ENCODE results near the gene NPPC. TPM values are rescaled to one million over a fixed set of nuclear protein-coding genes. Genes with fewer than 3 reads are reported as not detected.

The NPPC gene
- total RNA-seq, 2 experiments from 2014 or later: not detected

- Histone ChIP-seq H3K4me2 (ENCODE audit: low read length) (peak overlapping the region; percentile 20; the same call in 1 of the 2 replicates), H3K27ac (ENCODE audit: low read depth, low read length, poor library complexity, severe bottlenecking) (no peak overlapping the region), H3K36me3 (ENCODE audit: insufficient read depth, low read length) (no peaks in the 10 kb centered on the region), H3K9me3 (ENCODE audit: low read length) (no peaks in the 10 kb centered on the region), H3K4me3 (ENCODE audit: low read depth, low read length, poor library complexity, severe bottlenecking) (no peak overlapping the region), H3K9me2 (ENCODE audit: insufficient read depth, low read length) (no peaks in the 10 kb centered on the region), H4K20me1 (ENCODE audit: insufficient read depth, low read length) (no peaks in the 10 kb centered on the region), H2AFZ (ENCODE audit: low read length) (no peak overlapping the region), H3K4me1 (ENCODE audit: insufficient read depth, low read length, poor library complexity, severe bottlenecking) (peaks cover 19% of the 10 kb centered on the region), H3K79me2 (ENCODE audit: insufficient read depth, low read depth, low read length) (no peaks in the 10 kb centered on the region)
- intact Hi-C loops (cut with micrococcal nuclease; ENCODE audit: unreplicated experiment): no loop called here
- ChIA-PET POLR2A (interaction anchor here (1.0 kb wide), 1 partner anchor 204 kb away, joined by 3 read pairs; no protein-coding TSS in a partner anchor), CTCF (ENCODE audit: unreplicated experiment) (interaction anchor here (0.6 kb wide), 1 partner anchor 607 kb away, joined by 3 read pairs; no protein-coding TSS in a partner anchor)
- no TSS peak for BruUV-seq (replicated peaks)
- TF ChIP-seq EZH2phosphoT487 (IDR thresholded peaks at IDR 0.05; ENCODE audit: borderline replicate concordance, low read depth, low read length) (no peak), CTCF (conservative IDR thresholded peaks at IDR 0.05; ENCODE audit: low read length) (peak; percentile 61; the same call in 1 of the 2 replicates)
- peak; percentile 49 for DNase-seq (ENCODE audit: low spot score)
Observed at GRCh38 chr2:231932985-231933915, 7.1 kb upstream of the NPPC start.

GRCh38 chr2:231932711-231932970, 6.4 kb upstream of the NPPC start:
- Histone ChIP-seq H2AFZ (ENCODE audit: low read length) (no peak overlapping the region), H4K20me1 (ENCODE audit: insufficient read depth, low read length) (no peaks in the 10 kb centered on the region), H3K9me3 (ENCODE audit: low read length) (no peaks in the 10 kb centered on the region), H3K79me2 (ENCODE audit: insufficient read depth, low read depth, low read length) (no peaks in the 10 kb centered on the region), H3K9me2 (ENCODE audit: insufficient read depth, low read length) (no peaks in the 10 kb centered on the region), H3K27ac (ENCODE audit: low read depth, low read length, poor library complexity, severe bottlenecking) (no peak overlapping the region), H3K4me3 (ENCODE audit: low read depth, low read length, poor library complexity, severe bottlenecking) (no peak overlapping the region), H3K4me1 (ENCODE audit: insufficient read depth, low read length, poor library complexity, severe bottlenecking) (peaks cover 19% of the 10 kb centered on the region), H3K4me2 (ENCODE audit: low read length) (0 out of 2 replicates have a peak overlapping the region, but pooled peaks have one; percentile 20), H3K36me3 (ENCODE audit: insufficient read depth, low read length) (no peaks in the 10 kb centered on the region)
- TF ChIP-seq CTCF (conservative IDR thresholded peaks at IDR 0.05; ENCODE audit: low read length) (no peak), EZH2phosphoT487 (IDR thresholded peaks at IDR 0.05; ENCODE audit: borderline replicate concordance, low read depth, low read length) (no peak)
- BruUV-seq (replicated peaks): no TSS peak
- POLR2A ChIA-PET: interaction anchor here (1.0 kb wide), 1 partner anchor 204 kb away, joined by 3 read pairs; no protein-coding TSS in a partner anchor
- no peak for DNase-seq (ENCODE audit: low spot score)
- CTCF ChIA-PET (ENCODE audit: unreplicated experiment): interaction anchor here (0.6 kb wide), 1 partner anchor 606 kb away, joined by 3 read pairs; no protein-coding TSS in a partner anchor
- intact Hi-C loops (cut with micrococcal nuclease; ENCODE audit: unreplicated experiment): no loop called here

GRCh38 chr2:231931481-231931915, 5.3 kb upstream of the NPPC start:
- POLR2A ChIA-PET: no interaction called here
- Histone ChIP-seq H3K4me1 (ENCODE audit: insufficient read depth, low read length, poor library complexity, severe bottlenecking) (peaks cover 19% of the 10 kb centered on the region), H3K79me2 (ENCODE audit: insufficient read depth, low read depth, low read length) (no peaks in the 10 kb centered on the region), H3K36me3 (ENCODE audit: insufficient read depth, low read length) (no peaks in the 10 kb centered on the region), H3K27ac (ENCODE audit: low read depth, low read length, poor library complexity, severe bottlenecking) (no peak overlapping the region), H4K20me1 (ENCODE audit: insufficient read depth, low read length) (no peaks in the 10 kb centered on the region), H2AFZ (ENCODE audit: low read length) (no peak overlapping the region), H3K9me2 (ENCODE audit: insufficient read depth, low read length) (no peaks in the 10 kb centered on the region), H3K4me2 (ENCODE audit: low read length) (no peak overlapping the region), H3K4me3 (ENCODE audit: low read depth, low read length, poor library complexity, severe bottlenecking) (no peak overlapping the region), H3K9me3 (ENCODE audit: low read length) (no peaks in the 10 kb centered on the region)
- DNase-seq (ENCODE audit: low spot score): no peak
- CTCF ChIA-PET (ENCODE audit: unreplicated experiment): no interaction called here
- intact Hi-C loops (cut with micrococcal nuclease; ENCODE audit: unreplicated experiment): no loop called here
- no peak for TF ChIP-seq EZH2phosphoT487 (IDR thresholded peaks at IDR 0.05; ENCODE audit: borderline replicate concordance, low read depth, low read length)
- TF ChIP-seq CTCF (conservative IDR thresholded peaks at IDR 0.05; ENCODE audit: low read length): no peak
- BruUV-seq (replicated peaks): no TSS peak

Measured in OCI-LY7 (cell line).